ENCODE results near the gene CIAO2B.

Gene CIAO2B

GRCh38 chr16:66904846-66905632 lies 29.2 kb downstream of the CIAO2B start:
- no peak overlapping the region for H3K4me3 ChIP-seq (ENCODE audit: control insufficient read depth in 1 of 7, extremely low read depth in 1 of 7, insufficient read depth in 4 of 7, low read depth in 2 of 7, low read length in 6 of 7)
- ChIA-PET CTCF (interaction anchor here (0.9 to 30.6 kb wide), 6 partner anchors 9 to 70 kb away, joined by 4 to 473 read pairs (median 7); partner anchors contain the start of genes CDH16 and RRAD), POLR2A (interaction anchor here (0.5 kb wide), 1 partner anchor 148 kb away, joined by 3 read pairs; no protein-coding TSS in a partner anchor)
- H3K36me3 ChIP-seq (ENCODE audit: control insufficient read depth in 4 of 4, insufficient read depth in 4 of 4, low read length in 3 of 4) = no peaks in the 10 kb centered on the region
- H3K27ac ChIP-seq (ENCODE audit: insufficient read depth in 1 of 2, low read depth in 1 of 2, low read length in 2 of 2, poor library complexity in 1 of 2, severe bottlenecking in 2 of 2) = no peak overlapping the region
- H3K4me1 ChIP-seq (ENCODE audit: control extremely low read depth in 1 of 4, control insufficient read depth in 4 of 4, insufficient read depth in 4 of 4, low read length in 3 of 4) = peaks cover 0 to 3% (median under 1%) of the 10 kb centered on the region in 4 experiments
- no peaks in the 10 kb centered on the region for H3K9me3 ChIP-seq (ENCODE audit: control extremely low read depth in 1 of 5, control insufficient read depth in 4 of 5, insufficient read depth in 2 of 5, low read depth in 1 of 5, low read length in 4 of 5)
- no peak for DNase-seq
- H3K27me3 ChIP-seq (replicated peaks in 2 of 5; ENCODE audit: control insufficient read depth in 4 of 5, insufficient read depth in 5 of 5, low read length in 4 of 5) = peaks cover 0 to 7% (median 0%) of the 10 kb centered on the region in 5 experiments
- 98% methylated on average over 8 of the region's 16 CpGs for WGBS (ENCODE audit: insufficient coverage)

- CTCF ChIA-PET = interaction anchor here (1.0 to 30.6 kb wide), 5 partner anchors 9 to 71 kb away, joined by 3 to 473 read pairs (median 5); partner anchors contain the start of genes CDH16 and RRAD
These were observed 29.8 kb downstream of the CIAO2B start for GRCh38 chr16:66904428-66904845.

GRCh38 chr16:66903544-66904427 lies 30.4 kb downstream of the CIAO2B start:
- WGBS (ENCODE audit: insufficient coverage) = 96% methylated on average over 9 of the region's 11 CpGs
- POLR2A ChIA-PET = no interaction called here
- no peak for DNase-seq
- peaks cover 0 to 10% (median 2%) of the 10 kb centered on the region in 4 experiments for H3K4me1 ChIP-seq (ENCODE audit: control extremely low read depth in 1 of 4, control insufficient read depth in 4 of 4, insufficient read depth in 4 of 4, low read length in 3 of 4)
- H3K4me3 ChIP-seq (ENCODE audit: control insufficient read depth in 1 of 7, extremely low read depth in 1 of 7, insufficient read depth in 4 of 7, low read depth in 2 of 7, low read length in 6 of 7) = no peak overlapping the region
- CTCF ChIA-PET = interaction anchor here (1.0 to 30.6 kb wide), 7 partner anchors 8 to 71 kb away, joined by 3 to 473 read pairs (median 4); partner anchors contain the start of genes CDH16, PDP2 and RRAD
- no peaks in the 10 kb centered on the region for H3K36me3 ChIP-seq (ENCODE audit: control insufficient read depth in 4 of 4, insufficient read depth in 4 of 4, low read length in 3 of 4)
- peaks cover 0 to 7% (median 0%) of the 10 kb centered on the region in 5 experiments for H3K27me3 ChIP-seq (replicated peaks in 2 of 5; ENCODE audit: control insufficient read depth in 4 of 5, insufficient read depth in 5 of 5, low read length in 4 of 5)
- H3K27ac ChIP-seq (ENCODE audit: insufficient read depth in 1 of 2, low read depth in 1 of 2, low read length in 2 of 2, poor library complexity in 1 of 2, severe bottlenecking in 2 of 2) = no peak overlapping the region
- no peaks in the 10 kb centered on the region for H3K9me3 ChIP-seq (ENCODE audit: control extremely low read depth in 1 of 5, control insufficient read depth in 4 of 5, insufficient read depth in 2 of 5, low read depth in 1 of 5, low read length in 4 of 5)

More at GRCh38 chr16:66904428-66904845, 29.8 kb downstream of the CIAO2B start:
- WGBS (ENCODE audit: insufficient coverage) = 100% methylated on average over 4 of the region's 13 CpGs
- Histone ChIP-seq H3K27ac (ENCODE audit: insufficient read depth in 1 of 2, low read depth in 1 of 2, low read length in 2 of 2, poor library complexity in 1 of 2, severe bottlenecking in 2 of 2) (no peak overlapping the region), H3K9me3 (ENCODE audit: control extremely low read depth in 1 of 5, control insufficient read depth in 4 of 5, insufficient read depth in 2 of 5, low read depth in 1 of 5, low read length in 4 of 5) (no peaks in the 10 kb centered on the region), H3K36me3 (ENCODE audit: control insufficient read depth in 4 of 4, insufficient read depth in 4 of 4, low read length in 3 of 4) (no peaks in the 10 kb centered on the region), H3K4me1 (ENCODE audit: control extremely low read depth in 1 of 4, control insufficient read depth in 4 of 4, insufficient read depth in 4 of 4, low read length in 3 of 4) (peaks cover 0 to 9% (median 2%) of the 10 kb centered on the region in 4 experiments), H3K27me3 (replicated peaks in 2 of 5; ENCODE audit: control insufficient read depth in 4 of 5, insufficient read depth in 5 of 5, low read length in 4 of 5) (peaks cover 0 to 7% (median 0%) of the 10 kb centered on the region in 5 experiments), H3K4me3 (ENCODE audit: control insufficient read depth in 1 of 7, extremely low read depth in 1 of 7, insufficient read depth in 4 of 7, low read depth in 2 of 7, low read length in 6 of 7) (no peak overlapping the region)
- POLR2A ChIA-PET = no interaction called here
- no peak for DNase-seq

GRCh38 chr16:66902648-66903543 lies 31.3 kb downstream of the CIAO2B start:
- CTCF ChIA-PET = interaction anchor here (1.3 to 30.6 kb wide), 5 partner anchors 7 to 29 kb away, joined by 3 to 473 read pairs (median 6); partner anchors contain the start of genes CDH16, PDP2 and RRAD
- Histone ChIP-seq H3K4me1 (ENCODE audit: control extremely low read depth in 1 of 4, control insufficient read depth in 4 of 4, insufficient read depth in 4 of 4, low read length in 3 of 4) (peaks cover 0 to 10% (median 2%) of the 10 kb centered on the region in 4 experiments), H3K9me3 (ENCODE audit: control extremely low read depth in 1 of 5, control insufficient read depth in 4 of 5, insufficient read depth in 2 of 5, low read depth in 1 of 5, low read length in 4 of 5) (no peaks in the 10 kb centered on the region), H3K4me3 (ENCODE audit: control insufficient read depth in 1 of 7, extremely low read depth in 1 of 7, insufficient read depth in 4 of 7, low read depth in 2 of 7, low read length in 6 of 7) (no peak overlapping the region), H3K27me3 (replicated peaks in 2 of 5; ENCODE audit: control insufficient read depth in 4 of 5, insufficient read depth in 5 of 5, low read length in 4 of 5) (peaks cover 0 to 5% (median 0%) of the 10 kb centered on the region in 5 experiments), H3K36me3 (ENCODE audit: control insufficient read depth in 4 of 4, insufficient read depth in 4 of 4, low read length in 3 of 4) (no peaks in the 10 kb centered on the region), H3K27ac (ENCODE audit: insufficient read depth in 1 of 2, low read depth in 1 of 2, low read length in 2 of 2, poor library complexity in 1 of 2, severe bottlenecking in 2 of 2) (no peak overlapping the region)
- 70% methylated on average over 4 of the region's 14 CpGs for WGBS (ENCODE audit: insufficient coverage)
- POLR2A ChIA-PET = no interaction called here
- DNase-seq = no peak

GRCh38 chr16:66901626-66902025 lies 32.6 kb downstream of the CIAO2B start:
- H3K4me3 ChIP-seq (ENCODE audit: control insufficient read depth in 1 of 7, extremely low read depth in 1 of 7, insufficient read depth in 4 of 7, low read depth in 2 of 7, low read length in 6 of 7) = no peak overlapping the region
- no peaks in the 10 kb centered on the region for H3K36me3 ChIP-seq (ENCODE audit: control insufficient read depth in 4 of 4, insufficient read depth in 4 of 4, low read length in 3 of 4)
- DNase-seq = no peak
- peaks cover 0 to 10% (median 2%) of the 10 kb centered on the region in 4 experiments for H3K4me1 ChIP-seq (ENCODE audit: control extremely low read depth in 1 of 4, control insufficient read depth in 4 of 4, insufficient read depth in 4 of 4, low read length in 3 of 4)
- 98% methylated on average over 10 of the region's 10 CpGs for WGBS (ENCODE audit: insufficient coverage)
- POLR2A ChIA-PET = no interaction called here
- H3K27ac ChIP-seq (ENCODE audit: insufficient read depth in 1 of 2, low read depth in 1 of 2, low read length in 2 of 2, poor library complexity in 1 of 2, severe bottlenecking in 2 of 2) = no peak overlapping the region
- CTCF ChIA-PET = interaction anchor here (1.1 to 30.6 kb wide), 3 partner anchors 9 to 55 kb away, joined by 3 to 473 read pairs (median 6); partner anchors contain the start of genes CDH16 and RRAD
- no peaks in the 10 kb centered on the region for H3K9me3 ChIP-seq (ENCODE audit: control extremely low read depth in 1 of 5, control insufficient read depth in 4 of 5, insufficient read depth in 2 of 5, low read depth in 1 of 5, low read length in 4 of 5)
- H3K27me3 ChIP-seq (replicated peaks in 2 of 5; ENCODE audit: control insufficient read depth in 4 of 5, insufficient read depth in 5 of 5, low read length in 4 of 5) = peaks cover 0 to 5% (median 0%) of the 10 kb centered on the region in 5 experiments
